ENCODE measurements around the gene ZCCHC17. TPM values are rescaled to one million over a fixed set of nuclear protein-coding genes. Genes with fewer than 3 reads are reported as not detected.

The ZCCHC17 gene
- total RNA-seq, 1 donor from 2014 or later: 31.3 TPM

DNA sequence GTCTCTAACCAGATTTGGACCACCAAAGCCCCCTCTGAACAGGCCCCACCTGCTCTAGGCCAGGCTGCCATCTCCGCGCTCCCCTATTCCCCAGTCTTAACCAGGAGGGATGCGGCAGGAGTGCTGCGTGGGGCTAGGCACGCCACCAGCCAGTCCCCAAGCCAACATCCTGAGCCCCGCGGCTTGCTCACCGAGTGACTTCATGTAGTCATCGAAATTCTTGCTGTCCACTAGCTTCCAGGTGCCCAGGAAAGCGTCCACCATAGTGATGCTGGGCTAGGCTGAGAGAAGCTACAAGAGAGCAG is 75.9 kb downstream of the ZCCHC17 start:
- H3K4me1 Mint-ChIP-seq (ENCODE audit: low read depth): peaks cover 18% of the 10 kb centered on the region
- H3K27ac Mint-ChIP-seq: peak overlapping the region; percentile 38
- peaks cover 5% of the 10 kb centered on the region for H3K27me3 Mint-ChIP-seq
- no peak for DNase-seq (ENCODE audit: low spot score, unreplicated experiment)
- TF ChIP-seq, protein P1, sequence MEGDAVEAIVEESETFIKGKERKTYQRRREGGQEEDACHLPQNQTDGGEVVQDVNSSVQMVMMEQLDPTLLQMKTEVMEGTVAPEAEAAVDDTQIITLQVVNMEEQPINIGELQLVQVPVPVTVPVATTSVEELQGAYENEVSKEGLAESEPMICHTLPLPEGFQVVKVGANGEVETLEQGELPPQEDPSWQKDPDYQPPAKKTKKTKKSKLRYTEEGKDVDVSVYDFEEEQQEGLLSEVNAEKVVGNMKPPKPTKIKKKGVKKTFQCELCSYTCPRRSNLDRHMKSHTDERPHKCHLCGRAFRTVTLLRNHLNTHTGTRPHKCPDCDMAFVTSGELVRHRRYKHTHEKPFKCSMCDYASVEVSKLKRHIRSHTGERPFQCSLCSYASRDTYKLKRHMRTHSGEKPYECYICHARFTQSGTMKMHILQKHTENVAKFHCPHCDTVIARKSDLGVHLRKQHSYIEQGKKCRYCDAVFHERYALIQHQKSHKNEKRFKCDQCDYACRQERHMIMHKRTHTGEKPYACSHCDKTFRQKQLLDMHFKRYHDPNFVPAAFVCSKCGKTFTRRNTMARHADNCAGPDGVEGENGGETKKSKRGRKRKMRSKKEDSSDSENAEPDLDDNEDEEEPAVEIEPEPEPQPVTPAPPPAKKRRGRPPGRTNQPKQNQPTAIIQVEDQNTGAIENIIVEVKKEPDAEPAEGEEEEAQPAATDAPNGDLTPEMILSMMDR (IDR thresholded peaks at IDR 0.05; ENCODE audit: unreplicated experiment): no peak
- H3K36me3 Mint-ChIP-seq (ENCODE audit: insufficient read depth): no peaks in the 10 kb centered on the region
- no peaks in the 10 kb centered on the region for H3K9me3 Mint-ChIP-seq (ENCODE audit: low read depth)
- peak overlapping the region; percentile 23 for H3K4me3 Mint-ChIP-seq (ENCODE audit: low read depth)

DNA sequence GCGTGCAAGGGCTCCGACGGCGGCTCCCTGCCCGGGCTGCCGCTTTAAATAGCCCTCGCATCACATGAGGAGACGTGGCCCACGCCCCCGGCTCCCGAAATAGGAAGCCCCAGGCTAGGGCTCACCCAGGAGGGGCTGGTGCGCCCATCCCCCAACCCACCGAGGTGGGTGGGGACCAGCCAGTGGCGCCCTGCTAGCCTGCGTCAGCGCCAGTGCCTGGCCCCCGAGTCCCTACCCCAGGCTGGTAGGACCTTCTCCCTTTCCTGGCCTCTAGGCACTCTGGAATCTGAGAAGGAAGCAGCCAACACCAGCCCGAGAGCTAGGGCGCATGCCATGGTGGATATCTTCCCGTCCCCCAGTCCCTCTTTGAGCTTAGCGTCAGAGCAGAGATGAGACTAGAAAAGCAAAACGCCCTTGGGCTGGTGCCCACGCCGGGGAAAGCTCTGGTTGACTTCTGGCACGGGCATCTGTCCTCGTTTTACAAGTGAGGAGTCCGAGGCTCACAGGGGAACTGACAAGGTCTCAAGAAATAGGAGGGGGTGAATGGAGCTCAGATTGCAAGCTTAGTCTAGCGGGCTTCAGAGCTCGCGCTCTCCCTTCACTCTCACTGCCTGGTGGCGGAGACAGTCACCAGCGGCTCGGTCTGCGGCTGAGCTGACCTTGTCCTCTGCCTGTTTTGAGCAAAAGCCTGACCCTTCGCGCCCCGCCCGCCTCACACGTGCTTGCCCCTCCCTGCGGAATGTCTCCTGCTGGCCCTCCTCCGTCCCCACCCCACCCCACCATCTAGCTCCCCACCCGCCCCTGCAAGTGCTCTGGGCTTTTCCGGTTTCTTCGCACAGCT is 76.4 kb downstream of the ZCCHC17 start, which contains the start of gene FABP3:
TSS of gene FABP3 (minus strand) at position 21 of the 841 bp plus-strand sequence. CDS start 62 bp downstream, outside the sequence.
- H3K9me3 Mint-ChIP-seq (ENCODE audit: low read depth): no peaks in the 10 kb centered on the region
- peak within 1 kb of the TSS; percentile 72 for H3K4me3 Mint-ChIP-seq (ENCODE audit: low read depth)
- peaks cover 5% of the 10 kb centered on the region for H3K27me3 Mint-ChIP-seq
- TF ChIP-seq, protein P1 (IDR thresholded peaks at IDR 0.05; ENCODE audit: unreplicated experiment): peak; percentile 6
- DNase-seq (ENCODE audit: low spot score, unreplicated experiment): peak; percentile 75
- H3K27ac Mint-ChIP-seq: peak within 1 kb of the TSS; percentile 96
- H3K36me3 Mint-ChIP-seq (ENCODE audit: insufficient read depth): no peaks in the 10 kb centered on the region
- peaks cover 18% of the 10 kb centered on the region for H3K4me1 Mint-ChIP-seq (ENCODE audit: low read depth)

DNA sequence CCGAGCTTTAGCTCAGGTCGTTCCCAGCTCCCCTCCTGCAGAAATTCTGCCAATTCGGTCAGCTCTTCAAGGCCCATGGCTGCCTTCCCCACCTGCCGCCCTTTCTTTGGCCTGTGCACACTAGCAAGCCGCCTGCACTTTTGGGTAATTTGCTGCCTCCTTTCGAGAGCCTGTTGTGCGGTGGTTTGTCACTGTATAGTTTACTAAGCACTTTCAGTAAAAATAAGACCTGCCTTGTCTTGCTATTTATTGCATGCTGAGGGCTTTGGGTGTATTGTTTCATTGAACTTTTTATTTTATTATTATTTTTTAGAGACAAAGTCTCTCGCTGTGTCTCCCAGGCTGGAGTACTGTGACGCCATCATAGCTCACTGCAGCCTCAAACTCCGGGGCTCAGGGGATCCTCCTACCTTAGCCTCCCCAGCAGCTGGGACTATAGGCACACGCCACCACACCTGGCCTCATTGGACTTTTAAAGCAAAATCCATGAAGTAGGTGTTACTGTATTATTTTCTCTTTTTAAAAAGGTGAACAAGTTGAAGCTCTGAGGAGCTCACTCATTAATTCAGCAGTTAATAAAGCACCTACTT is 77.2 kb downstream of the ZCCHC17 start:
- Mint-ChIP-seq H3K4me3 (ENCODE audit: low read depth) (peak overlapping the region; percentile 72), H3K9me3 (ENCODE audit: low read depth) (no peaks in the 10 kb centered on the region), H3K27ac (peak overlapping the region; percentile 96), H3K36me3 (ENCODE audit: insufficient read depth) (no peaks in the 10 kb centered on the region), H3K27me3 (peaks cover 8% of the 10 kb centered on the region), H3K4me1 (ENCODE audit: low read depth) (peaks cover 18% of the 10 kb centered on the region)
- TF ChIP-seq, protein P1 (IDR thresholded peaks at IDR 0.05; ENCODE audit: unreplicated experiment): no peak
- no peak for DNase-seq (ENCODE audit: low spot score, unreplicated experiment)

DNA sequence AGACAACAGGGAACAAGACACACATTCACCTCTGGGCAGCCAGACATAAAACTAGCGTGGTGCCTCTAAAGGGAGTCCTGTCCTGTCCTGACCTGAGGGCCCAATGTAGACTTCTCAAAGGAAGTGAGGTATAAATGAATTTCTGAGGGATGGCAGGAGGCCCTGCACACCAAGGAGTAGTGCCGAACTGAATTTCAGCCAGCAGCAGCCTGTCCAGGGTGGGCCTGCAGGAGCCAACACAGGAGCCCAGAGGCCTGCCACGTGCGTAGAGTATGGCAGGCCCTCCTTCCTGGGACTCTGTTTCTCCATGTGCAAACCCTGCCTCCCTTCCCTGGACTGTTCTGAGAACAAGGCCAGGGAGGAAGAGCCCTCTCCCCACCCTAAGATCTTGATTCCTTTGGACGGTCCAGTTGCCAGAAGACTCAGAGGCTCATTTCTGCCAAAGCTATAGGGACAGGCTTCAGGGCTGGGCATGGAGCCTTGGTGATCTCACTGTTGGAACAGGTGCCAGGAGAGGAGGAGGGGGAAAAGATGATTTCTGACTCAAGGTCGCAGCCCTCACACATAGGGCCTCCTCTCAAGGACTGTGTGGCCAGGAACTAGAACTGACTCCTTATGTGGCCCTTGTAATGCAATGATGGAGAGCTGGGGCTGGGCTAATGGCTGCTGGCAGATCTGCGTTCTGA is 77.8 kb downstream of the ZCCHC17 start:
- Mint-ChIP-seq H3K4me1 (ENCODE audit: low read depth) (peaks cover 18% of the 10 kb centered on the region), H3K36me3 (ENCODE audit: insufficient read depth) (no peaks in the 10 kb centered on the region), H3K27me3 (peaks cover 8% of the 10 kb centered on the region), H3K4me3 (ENCODE audit: low read depth) (no peak overlapping the region), H3K27ac (peak overlapping the region; percentile 44), H3K9me3 (ENCODE audit: low read depth) (no peaks in the 10 kb centered on the region)
- no peak for DNase-seq (ENCODE audit: low spot score, unreplicated experiment)
- TF ChIP-seq, protein P1 (IDR thresholded peaks at IDR 0.05; ENCODE audit: unreplicated experiment): no peak

DNA sequence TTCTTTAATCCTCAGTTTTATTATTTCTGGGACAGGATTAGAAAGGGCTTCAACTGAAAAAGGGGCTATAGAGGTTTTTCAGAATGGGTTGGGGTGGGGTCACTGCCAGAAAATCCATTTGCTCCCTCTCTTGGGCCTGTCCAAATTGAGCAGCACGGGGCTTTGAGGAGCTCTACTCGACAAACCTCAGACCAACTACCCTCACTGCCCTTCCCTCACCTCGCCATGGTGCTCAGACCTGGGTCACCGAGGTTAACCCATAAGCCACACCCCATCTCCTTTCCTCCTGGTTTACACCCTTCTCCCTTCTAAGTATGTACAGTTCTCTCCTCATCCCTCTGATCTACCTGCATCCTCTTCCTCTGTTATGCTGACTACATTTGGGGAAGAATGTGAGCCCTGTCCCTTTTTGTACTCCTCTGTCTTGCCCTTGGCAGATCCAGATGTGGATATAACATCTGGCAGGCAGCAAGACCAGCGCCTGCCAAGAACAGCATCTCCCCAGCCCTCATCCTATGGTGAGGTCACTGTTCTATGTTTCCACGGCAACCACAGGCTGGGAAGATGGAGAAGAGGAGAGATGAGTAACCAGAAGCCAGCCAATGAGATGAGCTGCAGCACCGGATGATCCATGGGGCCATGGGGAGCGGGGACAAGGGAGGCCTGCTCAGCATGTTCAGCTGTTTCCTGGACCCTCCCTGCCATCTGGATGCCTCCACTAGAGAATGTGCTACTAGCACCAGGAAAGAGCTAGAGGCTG is 79.7 kb downstream of the ZCCHC17 start:
- TF ChIP-seq, protein P1 (IDR thresholded peaks at IDR 0.05; ENCODE audit: unreplicated experiment): no peak
- Mint-ChIP-seq H3K27me3 (peaks cover 8% of the 10 kb centered on the region), H3K9me3 (ENCODE audit: low read depth) (no peaks in the 10 kb centered on the region), H3K4me3 (ENCODE audit: low read depth) (no peak overlapping the region), H3K4me1 (ENCODE audit: low read depth) (peaks cover 18% of the 10 kb centered on the region), H3K36me3 (ENCODE audit: insufficient read depth) (no peaks in the 10 kb centered on the region), H3K27ac (no peak overlapping the region)
- DNase-seq (ENCODE audit: low spot score, unreplicated experiment): no peak

Measured in progenitor cell of endocrine pancreas (in vitro differentiated cells).